HepG2 (cell line): ENCODE measurements around the gene MDFIC.

Source experiments
- POLR2A ChIP-seq, 2 experiments: IDR thresholded peaks; 2 replicates each; pipeline ENCODE4 v1.6.1; 2011; ENCODE audit warnings: low read depth in 2 of 2, low read length in 2 of 2, mild to moderate bottlenecking in 1 of 2, moderate library complexity in 1 of 2; ENCODE audit not compliant: insufficient read depth in 1 of 2
- ZFX ChIP-seq: sonication (generic); formaldehyde crosslinking; IDR thresholded peaks from 2 replicates; pipeline ENCODE4 v1.4.0; 2020; ENCODE audit warnings: mild to moderate bottlenecking, low read depth, missing genetic modification reagents, moderate library complexity
- ZKSCAN8 ChIP-seq: IDR thresholded peaks from 2 replicates; pipeline ENCODE4 v1.6.1; 2016; ENCODE audit warnings: borderline replicate concordance, missing genetic modification reagents, missing compliant biosample characterization
- ZNF546 ChIP-seq: sonication (generic); formaldehyde crosslinking; conservative IDR thresholded peaks from 2 replicates; pipeline ENCODE4 v1.8.1; 2023; ENCODE audit warnings: mild to moderate bottlenecking, missing genetic modification reagents
- ZNF772 ChIP-seq: sonication (generic); formaldehyde crosslinking; IDR thresholded peaks from 2 replicates; pipeline ENCODE4 v1.5.0; 2020; ENCODE audit warnings: mild to moderate bottlenecking, missing genetic modification reagents
- TF ChIP-seq, protein P1 (sequence below): sonication (generic); formaldehyde crosslinking; IDR thresholded peaks from 2 replicates; pipeline ENCODE4 v1.8.1; 2023; ENCODE audit warnings: missing genetic modification reagents, inconsistent platforms, borderline replicate concordance
- TF ChIP-seq, protein P2 (sequence below): sonication (generic); formaldehyde crosslinking; IDR thresholded peaks from 2 replicates; pipeline ENCODE4 v1.8.0; 2022; ENCODE audit warnings: missing genetic modification reagents, mild to moderate bottlenecking, moderate library complexity, borderline replicate concordance

DNA sequence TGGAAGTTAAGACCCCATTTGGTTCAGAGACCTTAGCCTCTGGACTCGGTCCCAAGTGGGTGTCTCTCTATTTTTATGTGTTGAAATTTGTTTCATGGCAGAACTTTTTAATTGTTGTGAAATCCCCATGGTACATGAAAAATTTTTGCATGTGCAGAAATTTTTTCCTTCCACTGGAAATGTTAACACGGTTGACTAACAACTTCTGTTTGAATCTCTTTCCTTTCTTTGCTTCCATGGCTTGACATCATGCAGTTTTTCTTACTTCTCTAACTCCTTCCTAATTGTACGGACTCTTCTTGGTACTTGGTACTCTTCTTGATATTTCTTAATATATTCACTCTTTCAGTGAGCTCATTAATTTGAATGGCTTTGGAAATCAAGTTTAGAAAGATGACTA, 18.3 kb downstream of the MDFIC start:
- TF ChIP-seq, protein P1, sequence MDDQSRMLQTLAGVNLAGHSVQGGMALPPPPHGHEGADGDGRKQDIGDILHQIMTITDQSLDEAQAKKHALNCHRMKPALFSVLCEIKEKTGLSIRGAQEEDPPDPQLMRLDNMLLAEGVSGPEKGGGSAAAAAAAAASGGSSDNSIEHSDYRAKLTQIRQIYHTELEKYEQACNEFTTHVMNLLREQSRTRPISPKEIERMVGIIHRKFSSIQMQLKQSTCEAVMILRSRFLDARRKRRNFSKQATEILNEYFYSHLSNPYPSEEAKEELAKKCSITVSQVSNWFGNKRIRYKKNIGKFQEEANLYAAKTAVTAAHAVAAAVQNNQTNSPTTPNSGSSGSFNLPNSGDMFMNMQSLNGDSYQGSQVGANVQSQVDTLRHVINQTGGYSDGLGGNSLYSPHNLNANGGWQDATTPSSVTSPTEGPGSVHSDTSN (CRISPR knock-in tag): no peak
- TF ChIP-seq, protein P2, sequence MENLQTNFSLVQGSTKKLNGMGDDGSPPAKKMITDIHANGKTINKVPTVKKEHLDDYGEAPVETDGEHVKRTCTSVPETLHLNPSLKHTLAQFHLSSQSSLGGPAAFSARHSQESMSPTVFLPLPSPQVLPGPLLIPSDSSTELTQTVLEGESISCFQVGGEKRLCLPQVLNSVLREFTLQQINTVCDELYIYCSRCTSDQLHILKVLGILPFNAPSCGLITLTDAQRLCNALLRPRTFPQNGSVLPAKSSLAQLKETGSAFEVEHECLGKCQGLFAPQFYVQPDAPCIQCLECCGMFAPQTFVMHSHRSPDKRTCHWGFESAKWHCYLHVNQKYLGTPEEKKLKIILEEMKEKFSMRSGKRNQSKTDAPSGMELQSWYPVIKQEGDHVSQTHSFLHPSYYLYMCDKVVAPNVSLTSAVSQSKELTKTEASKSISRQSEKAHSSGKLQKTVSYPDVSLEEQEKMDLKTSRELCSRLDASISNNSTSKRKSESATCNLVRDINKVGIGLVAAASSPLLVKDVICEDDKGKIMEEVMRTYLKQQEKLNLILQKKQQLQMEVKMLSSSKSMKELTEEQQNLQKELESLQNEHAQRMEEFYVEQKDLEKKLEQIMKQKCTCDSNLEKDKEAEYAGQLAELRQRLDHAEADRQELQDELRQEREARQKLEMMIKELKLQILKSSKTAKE (CRISPR knock-in tag): no peak
- TF ChIP-seq ZNF772 (no peak), ZNF546 (CRISPR knock-in tag) (no peak), ZFX (CRISPR knock-in tag) (no peak), ZKSCAN8 (no peak), POLR2A (IDR thresholded peaks at IDR 0.05; ENCODE audit: insufficient read depth in 1 of 2, low read depth in 2 of 2, low read length in 2 of 2) (no peak)
